ENCODE data around the gene SLC35B1. TPM values are rescaled to one million over a fixed set of nuclear protein-coding genes. Genes with fewer than 3 reads are reported as not detected.

Gene SLC35B1
- polyA plus RNA-seq, 1 of the 3 experiments (the other 2 are of a cell fraction), result 89.8 TPM

GRCh38 chr17:49659661-49660382, 47.9 kb downstream of the SLC35B1 start (continued):
- TF ChIP-seq EP300 (IDR thresholded peaks at IDR 0.05; ENCODE audit: borderline replicate concordance in 1 of 2, low read depth in 1 of 2, low read length in 1 of 2), result no peak
- no peak for TF ChIP-seq PBX3 (IDR thresholded peaks at IDR 0.05)
- no peak for TF ChIP-seq FOSL2 (IDR thresholded peaks at IDR 0.05; ENCODE audit: borderline replicate concordance, low read depth)
- no peak for TF ChIP-seq ELF1 (IDR thresholded peaks at IDR 0.05)
- no peak for TF ChIP-seq GABPA (IDR thresholded peaks at IDR 0.05; ENCODE audit: low read depth)
- no peak for TF ChIP-seq RXRA (IDR thresholded peaks at IDR 0.05; ENCODE audit: borderline replicate concordance, low read depth)

DNA sequence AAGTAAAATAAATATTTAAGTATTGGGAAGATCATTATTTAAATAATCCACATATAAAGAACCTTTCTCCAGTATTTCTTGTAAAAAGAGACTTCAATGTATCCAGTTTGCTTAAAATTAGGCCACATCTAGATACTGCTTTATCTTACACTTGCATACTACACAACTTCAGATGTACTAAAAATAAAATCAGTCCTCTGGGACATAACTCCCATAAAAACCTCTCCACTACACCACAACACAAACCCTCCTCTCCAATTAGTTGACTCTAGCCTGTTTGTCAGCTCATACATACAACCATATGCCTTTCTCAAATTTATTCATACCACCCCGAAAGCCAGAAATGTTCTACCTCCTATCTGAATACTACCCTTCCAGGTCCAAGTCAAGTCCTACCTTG, 51.5 kb downstream of the SLC35B1 start:
- no peak for DNase-seq
- Histone ChIP-seq H3K9me2 (no peaks in the 10 kb centered on the region), H3K27ac (ENCODE audit: low read depth in 2 of 2, low read length in 1 of 2) (no peak overlapping the region), H3K9me3 (no peaks in the 10 kb centered on the region), H3K4me1 (ENCODE audit: control insufficient read depth in 1 of 2, insufficient read depth in 2 of 2, low read depth in 1 of 2, low read length in 1 of 2) (no peaks in the 10 kb centered on the region), H3K4me3 (ENCODE audit: low read depth in 2 of 2, low read length in 1 of 2) (no peak overlapping the region), H3F3A (replicated peaks; ENCODE audit: insufficient read depth) (peaks cover 5% of the 10 kb centered on the region), H3K4me2 (no peak overlapping the region), H3K9ac (no peak overlapping the region), H3K79me2 (ENCODE audit: insufficient read depth) (peaks cover 97% of the 10 kb centered on the region), H3K27me3 (ENCODE audit: insufficient read depth) (no peaks in the 10 kb centered on the region), H2AFZ (ENCODE audit: low read depth) (no peak overlapping the region), H4K20me1 (ENCODE audit: insufficient read depth) (peaks cover 4% of the 10 kb centered on the region; the same call in 1 of the 2 replicates), H3K36me3 (replicated peaks in 1 of 2; ENCODE audit: control insufficient read depth in 1 of 2, insufficient read depth in 2 of 2, low read length in 1 of 2) (peaks cover 0 to 10% of the 10 kb centered on the region in 2 experiments)
- CTCF ChIA-PET, result no interaction called here
- POLR2A ChIA-PET, result no interaction called here
- TF ChIP-seq YY1 (IDR thresholded peaks at IDR 0.05; ENCODE audit: low read depth) (no peak), EP300 (IDR thresholded peaks at IDR 0.05; ENCODE audit: borderline replicate concordance in 1 of 2, low read depth in 1 of 2, low read length in 1 of 2) (no peak), NRF1 (IDR thresholded peaks at IDR 0.05; ENCODE audit: low read depth, low read length) (no peak), GATA2 (CRISPR knock-in tag; IDR thresholded peaks at IDR 0.05) (no peak), CHD2 (IDR thresholded peaks at IDR 0.05; ENCODE audit: low read length, partially characterized antibody) (no peak), SIN3A (IDR thresholded peaks at IDR 0.05; ENCODE audit: borderline replicate concordance, low read depth, low read length) (no peak), MXI1 (IDR thresholded peaks at IDR 0.05; ENCODE audit: low read depth, low read length) (no peak), GABPA (IDR thresholded peaks at IDR 0.05; ENCODE audit: low read depth) (no peak), RXRA (IDR thresholded peaks at IDR 0.05; ENCODE audit: borderline replicate concordance, low read depth) (no peak), FOSL2 (IDR thresholded peaks at IDR 0.05; ENCODE audit: borderline replicate concordance, low read depth) (no peak), RAD21 (IDR thresholded peaks at IDR 0.05; ENCODE audit: low read length) (no peak), TCF12 (IDR thresholded peaks at IDR 0.05) (no peak), JUND (IDR thresholded peaks at IDR 0.05) (no peak), TEAD4 (IDR thresholded peaks at IDR 0.05; ENCODE audit: borderline replicate concordance, insufficient read depth) (no peak), MEF2A (IDR thresholded peaks at IDR 0.05; ENCODE audit: borderline replicate concordance, low read depth) (no peak)
- TF ChIP-seq, protein P1, sequence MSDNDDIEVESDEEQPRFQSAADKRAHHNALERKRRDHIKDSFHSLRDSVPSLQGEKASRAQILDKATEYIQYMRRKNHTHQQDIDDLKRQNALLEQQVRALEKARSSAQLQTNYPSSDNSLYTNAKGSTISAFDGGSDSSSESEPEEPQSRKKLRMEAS (IDR thresholded peaks at IDR 0.05; ENCODE audit: low read depth), result no peak
- TF ChIP-seq, protein P2, sequence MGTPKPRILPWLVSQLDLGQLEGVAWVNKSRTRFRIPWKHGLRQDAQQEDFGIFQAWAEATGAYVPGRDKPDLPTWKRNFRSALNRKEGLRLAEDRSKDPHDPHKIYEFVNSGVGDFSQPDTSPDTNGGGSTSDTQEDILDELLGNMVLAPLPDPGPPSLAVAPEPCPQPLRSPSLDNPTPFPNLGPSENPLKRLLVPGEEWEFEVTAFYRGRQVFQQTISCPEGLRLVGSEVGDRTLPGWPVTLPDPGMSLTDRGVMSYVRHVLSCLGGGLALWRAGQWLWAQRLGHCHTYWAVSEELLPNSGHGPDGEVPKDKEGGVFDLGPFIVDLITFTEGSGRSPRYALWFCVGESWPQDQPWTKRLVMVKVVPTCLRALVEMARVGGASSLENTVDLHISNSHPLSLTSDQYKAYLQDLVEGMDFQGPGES (IDR thresholded peaks at IDR 0.05; ENCODE audit: low read depth, low read length), result no peak
- TF ChIP-seq, protein P3, sequence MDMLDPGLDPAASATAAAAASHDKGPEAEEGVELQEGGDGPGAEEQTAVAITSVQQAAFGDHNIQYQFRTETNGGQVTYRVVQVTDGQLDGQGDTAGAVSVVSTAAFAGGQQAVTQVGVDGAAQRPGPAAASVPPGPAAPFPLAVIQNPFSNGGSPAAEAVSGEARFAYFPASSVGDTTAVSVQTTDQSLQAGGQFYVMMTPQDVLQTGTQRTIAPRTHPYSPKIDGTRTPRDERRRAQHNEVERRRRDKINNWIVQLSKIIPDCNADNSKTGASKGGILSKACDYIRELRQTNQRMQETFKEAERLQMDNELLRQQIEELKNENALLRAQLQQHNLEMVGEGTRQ (IDR thresholded peaks at IDR 0.05; ENCODE audit: borderline replicate concordance, low read depth, low read length), result no peak
- TF ChIP-seq, protein P4, sequence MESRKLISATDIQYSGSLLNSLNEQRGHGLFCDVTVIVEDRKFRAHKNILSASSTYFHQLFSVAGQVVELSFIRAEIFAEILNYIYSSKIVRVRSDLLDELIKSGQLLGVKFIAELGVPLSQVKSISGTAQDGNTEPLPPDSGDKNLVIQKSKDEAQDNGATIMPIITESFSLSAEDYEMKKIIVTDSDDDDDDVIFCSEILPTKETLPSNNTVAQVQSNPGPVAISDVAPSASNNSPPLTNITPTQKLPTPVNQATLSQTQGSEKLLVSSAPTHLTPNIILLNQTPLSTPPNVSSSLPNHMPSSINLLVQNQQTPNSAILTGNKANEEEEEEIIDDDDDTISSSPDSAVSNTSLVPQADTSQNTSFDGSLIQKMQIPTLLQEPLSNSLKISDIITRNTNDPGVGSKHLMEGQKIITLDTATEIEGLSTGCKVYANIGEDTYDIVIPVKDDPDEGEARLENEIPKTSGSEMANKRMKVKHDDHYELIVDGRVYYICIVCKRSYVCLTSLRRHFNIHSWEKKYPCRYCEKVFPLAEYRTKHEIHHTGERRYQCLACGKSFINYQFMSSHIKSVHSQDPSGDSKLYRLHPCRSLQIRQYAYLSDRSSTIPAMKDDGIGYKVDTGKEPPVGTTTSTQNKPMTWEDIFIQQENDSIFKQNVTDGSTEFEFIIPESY (IDR thresholded peaks at IDR 0.05; ENCODE audit: borderline replicate concordance, low read depth), result no peak
- 97% methylated on average over 1 of the region's 1 CpG for WGBS (ENCODE audit: low lambda C conversion rate)
